ENCODE results near the gene CLIP1.

GRCh38 chr12:122452701-122453285 lies 30.3 kb upstream of the CLIP1 start:
- TF ChIP-seq CTCF (IDR thresholded peaks at IDR 0.05; ENCODE audit: insufficient read depth, low read length, poor library complexity, severe bottlenecking): no peak
- TF ChIP-seq EZH2phosphoT487 (conservative IDR thresholded peaks at IDR 0.05; ENCODE audit: low read length): no peak
